ENCODE data around the gene LPGAT1. TPM values are rescaled to one million over a fixed set of nuclear protein-coding genes. Genes with fewer than 3 reads are reported as not detected.

Gene LPGAT1
- polyA plus RNA-seq, 1 experiment, result 16.5 TPM

GRCh38 chr1:211822677-211823407 is 7.7 kb downstream of the LPGAT1 start:
- CTCF ChIA-PET, result interaction anchor here (1.1 to 1.9 kb wide), 2 partner anchors 124 to 142 kb away, joined by 3 to 7 read pairs; no protein-coding TSS in a partner anchor
- Histone ChIP-seq H3K9me3 (ENCODE audit: control insufficient read depth, insufficient read depth, low read length) (no peaks in the 10 kb centered on the region), H3K27ac (ENCODE audit: low read depth, low read length) (no peak overlapping the region), H3K4me3 (ENCODE audit: low read depth, low read length) (no peak overlapping the region), H3K27me3 (ENCODE audit: control insufficient read depth, insufficient read depth, low read length) (no peaks in the 10 kb centered on the region)
- no peak for TF ChIP-seq CTCF (IDR thresholded peaks at IDR 0.05; ENCODE audit: low read depth, low read length)
- no peak for DNase-seq (ENCODE audit: low read depth, low spot score)
- POLR2A ChIA-PET, result no interaction called here

- Histone ChIP-seq H3K9me3 (ENCODE audit: control insufficient read depth, insufficient read depth, low read length) (no peaks in the 10 kb centered on the region), H3K4me3 (ENCODE audit: low read depth, low read length) (no peak overlapping the region), H3K27me3 (ENCODE audit: control insufficient read depth, insufficient read depth, low read length) (no peaks in the 10 kb centered on the region), H3K27ac (ENCODE audit: low read depth, low read length) (no peak overlapping the region)
- no peak for TF ChIP-seq CTCF (IDR thresholded peaks at IDR 0.05; ENCODE audit: low read depth, low read length)
- POLR2A ChIA-PET, result interaction anchor here (1.8 kb wide), 1 partner anchor 9 kb away, joined by 4 read pairs; no protein-coding TSS in a partner anchor
- CTCF ChIA-PET, result interaction anchor here (0.6 to 1.6 kb wide), 4 partner anchors 12 to 218 kb away, joined by 3 to 4 read pairs (median 3); partner anchors contain the start of gene INTS7
- no peak for DNase-seq (ENCODE audit: low read depth, low spot score)
Observed at GRCh38 chr1:211816586-211816985, 14.0 kb downstream of the LPGAT1 start.

- ChIA-PET CTCF (interaction anchor here (0.6 to 1.0 kb wide), 2 partner anchors 15 to 44 kb away, joined by 3 to 7 read pairs; no protein-coding TSS in a partner anchor), POLR2A (no interaction called here)
- no peaks in the 10 kb centered on the region for H3K9me3 ChIP-seq (ENCODE audit: control insufficient read depth, insufficient read depth, low read length)
- H3K4me3 ChIP-seq (ENCODE audit: low read depth, low read length), result no peak overlapping the region
- no peak for TF ChIP-seq CTCF (IDR thresholded peaks at IDR 0.05; ENCODE audit: low read depth, low read length)
- H3K27ac ChIP-seq (ENCODE audit: low read depth, low read length), result no peak overlapping the region
- no peak for DNase-seq (ENCODE audit: low read depth, low spot score)
- H3K27me3 ChIP-seq (ENCODE audit: control insufficient read depth, insufficient read depth, low read length), result no peaks in the 10 kb centered on the region
Observed at GRCh38 chr1:211814313-211814712, 16.2 kb downstream of the LPGAT1 start.

GRCh38 chr1:211813590-211813989 is 17.0 kb downstream of the LPGAT1 start:
- no peaks in the 10 kb centered on the region for H3K27me3 ChIP-seq (ENCODE audit: control insufficient read depth, insufficient read depth, low read length)
- no peaks in the 10 kb centered on the region for H3K9me3 ChIP-seq (ENCODE audit: control insufficient read depth, insufficient read depth, low read length)
- TF ChIP-seq CTCF (IDR thresholded peaks at IDR 0.05; ENCODE audit: low read depth, low read length), result no peak
- POLR2A ChIA-PET, result no interaction called here
- no peak overlapping the region for H3K27ac ChIP-seq (ENCODE audit: low read depth, low read length)
- DNase-seq (ENCODE audit: low read depth, low spot score), result no peak
- CTCF ChIA-PET, result interaction anchor here (0.6 to 1.0 kb wide), 2 partner anchors 10 to 16 kb away, joined by 3 to 4 read pairs; no protein-coding TSS in a partner anchor
- no peak overlapping the region for H3K4me3 ChIP-seq (ENCODE audit: low read depth, low read length)

GRCh38 chr1:211812584-211812983 is 18.0 kb downstream of the LPGAT1 start:
- CTCF ChIA-PET, result no interaction called here
- Histone ChIP-seq H3K27me3 (ENCODE audit: control insufficient read depth, insufficient read depth, low read length) (no peaks in the 10 kb centered on the region), H3K27ac (ENCODE audit: low read depth, low read length) (no peak overlapping the region), H3K4me3 (ENCODE audit: low read depth, low read length) (no peak overlapping the region), H3K9me3 (ENCODE audit: control insufficient read depth, insufficient read depth, low read length) (no peaks in the 10 kb centered on the region)
- DNase-seq (ENCODE audit: low read depth, low spot score), result no peak
- TF ChIP-seq CTCF (IDR thresholded peaks at IDR 0.05; ENCODE audit: low read depth, low read length), result no peak
- POLR2A ChIA-PET, result no interaction called here
